GM18508 (cell line): ENCODE data around the gene CSF2RB.
"Not testable (repeated sequence)": the region's sequence is repeated elsewhere in the genome, so short reads cannot be mapped to it uniquely, and the experiment has no call there.

Source experiments
- ATAC-seq: cut with Tn5 transposase; IDR thresholded peaks from one replicate; pipeline ENCODE4 v1.9.1; 2021; ENCODE audit warnings: moderate number of reproducible peaks; ENCODE audit not compliant: insufficient read depth, unreplicated experiment

CSF2RB gene

GRCh38 chr22:36961626-36962025, 48.2 kb downstream of the CSF2RB start:
- ATAC-seq: no peak

- no peak for ATAC-seq
Measured at GRCh38 chr22:36963302-36963701, 49.9 kb downstream of the CSF2RB start.

- ATAC-seq: no peak
Measured at GRCh38 chr22:36964106-36964505, 50.7 kb downstream of the CSF2RB start.

GRCh38 chr22:36965696-36966095, 52.3 kb downstream of the CSF2RB start:
- no peak for ATAC-seq

GRCh38 chr22:36966851-36967540, 53.6 kb downstream of the CSF2RB start:
- no peak for ATAC-seq

- no peak for ATAC-seq
Measured at GRCh38 chr22:36968249-36968964, 55.0 kb downstream of the CSF2RB start.

- no peak for ATAC-seq
Measured at GRCh38 chr22:36971341-36972125, 58.1 kb downstream of the CSF2RB start.

- no peak for ATAC-seq
Measured at GRCh38 chr22:36976606-36977005, 63.2 kb downstream of the CSF2RB start.

GRCh38 chr22:36977401-36977861, 64.0 kb downstream of the CSF2RB start:
- ATAC-seq: no peak

- no peak for ATAC-seq
Measured at GRCh38 chr22:36977947-36978660, 64.7 kb downstream of the CSF2RB start.

GRCh38 chr22:36979016-36979910, 65.8 kb downstream of the CSF2RB start:
- ATAC-seq: no peak

- no peak for ATAC-seq
Measured at GRCh38 chr22:36981247-36981775, 67.9 kb downstream of the CSF2RB start.

GRCh38 chr22:36982136-36982535, 68.7 kb downstream of the CSF2RB start:
- ATAC-seq: no peak

GRCh38 chr22:36985211-36985889, 71.9 kb downstream of the CSF2RB start:
- ATAC-seq: no peak

GRCh38 chr22:36986242-36986821, 72.9 kb downstream of the CSF2RB start:
- no peak for ATAC-seq

GRCh38 chr22:36988075-36988832, 74.8 kb downstream of the CSF2RB start:
- ATAC-seq: no peak

GRCh38 chr22:36989012-36989411, 75.6 kb downstream of the CSF2RB start:
- ATAC-seq: not testable (repeated sequence)
